Peyer's patch (tissue), 4 donors: Measurements from ENCODE around the gene TINAG.

Experiments used
- POLR2A ChIP-seq, 2 donors: fragments of 450-650 bp; IDR thresholded peaks; one replicate each; pipeline ENCODE4 v1.5.1; 2017; ENCODE audit warnings: antibody characterized with exemption in 2 of 2, mild to moderate bottlenecking in 2 of 2, moderate library complexity in 2 of 2
- TF ChIP-seq, protein P1 (sequence below), 6 experiments: fragments of 450-650 bp in 4 of 6; fragments of 200-600 bp in 2 of 6; sonication (generic) in 1 of 6; IDR thresholded peaks; one replicate each; pipeline ENCODE4 v1.5.1; 2017 to 2019; ENCODE audit warnings: antibody characterized with exemption in 6 of 6, mild to moderate bottlenecking in 3 of 6, moderate library complexity in 1 of 6

GRCh38 chr6:54315656-54316055 is 7.4 kb downstream of the TINAG start:
- TF ChIP-seq, protein P1, sequence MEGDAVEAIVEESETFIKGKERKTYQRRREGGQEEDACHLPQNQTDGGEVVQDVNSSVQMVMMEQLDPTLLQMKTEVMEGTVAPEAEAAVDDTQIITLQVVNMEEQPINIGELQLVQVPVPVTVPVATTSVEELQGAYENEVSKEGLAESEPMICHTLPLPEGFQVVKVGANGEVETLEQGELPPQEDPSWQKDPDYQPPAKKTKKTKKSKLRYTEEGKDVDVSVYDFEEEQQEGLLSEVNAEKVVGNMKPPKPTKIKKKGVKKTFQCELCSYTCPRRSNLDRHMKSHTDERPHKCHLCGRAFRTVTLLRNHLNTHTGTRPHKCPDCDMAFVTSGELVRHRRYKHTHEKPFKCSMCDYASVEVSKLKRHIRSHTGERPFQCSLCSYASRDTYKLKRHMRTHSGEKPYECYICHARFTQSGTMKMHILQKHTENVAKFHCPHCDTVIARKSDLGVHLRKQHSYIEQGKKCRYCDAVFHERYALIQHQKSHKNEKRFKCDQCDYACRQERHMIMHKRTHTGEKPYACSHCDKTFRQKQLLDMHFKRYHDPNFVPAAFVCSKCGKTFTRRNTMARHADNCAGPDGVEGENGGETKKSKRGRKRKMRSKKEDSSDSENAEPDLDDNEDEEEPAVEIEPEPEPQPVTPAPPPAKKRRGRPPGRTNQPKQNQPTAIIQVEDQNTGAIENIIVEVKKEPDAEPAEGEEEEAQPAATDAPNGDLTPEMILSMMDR (IDR thresholded peaks at IDR 0.05) = no peak
- no peak for TF ChIP-seq POLR2A (IDR thresholded peaks at IDR 0.05)
